ENCODE data around the gene ZC3H13. TPM values are rescaled to one million over a fixed set of nuclear protein-coding genes. Genes with fewer than 3 reads are reported as not detected.

ZC3H13 gene
- total RNA-seq, 2 experiments from 2014 or later = 38.2 to 42.2 TPM

DNA sequence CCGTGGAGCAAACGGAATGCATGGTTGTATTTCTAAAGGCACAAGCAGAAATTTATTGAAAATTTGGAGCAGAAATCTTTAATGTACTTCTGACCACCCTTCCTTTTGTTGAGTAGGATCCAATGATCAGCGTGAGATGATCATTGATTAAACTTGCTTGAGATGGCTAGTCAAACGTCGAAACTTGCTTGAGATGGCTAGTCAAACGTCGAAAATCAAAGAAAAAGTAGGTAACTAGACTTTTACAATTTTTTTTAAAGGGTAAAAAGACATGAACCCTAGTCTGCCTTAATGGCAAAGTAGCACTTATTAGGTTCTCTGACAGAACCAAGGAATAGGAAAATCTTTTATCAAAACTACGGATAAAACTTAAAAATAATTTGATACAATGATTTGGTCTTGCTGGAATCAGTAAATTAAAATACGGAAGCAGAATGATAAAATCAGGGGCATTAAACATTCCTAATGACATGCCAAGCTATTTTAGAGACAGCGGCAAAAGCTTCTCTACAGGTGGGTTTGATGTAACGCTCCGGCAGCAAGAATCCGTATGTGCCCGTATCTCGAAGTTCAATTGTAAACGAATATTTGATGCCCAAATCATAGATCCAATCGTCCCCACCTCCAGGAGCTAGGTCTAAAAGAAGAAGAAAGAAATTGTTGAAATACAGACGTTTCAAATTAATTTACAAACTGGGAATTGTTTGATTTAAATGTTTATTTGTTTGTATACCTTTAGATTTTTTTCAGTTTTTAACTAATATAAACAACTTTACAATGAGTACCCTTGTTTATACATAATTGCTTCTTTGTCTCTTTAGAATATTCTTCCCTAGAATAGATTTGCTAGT is 841 bp upstream of the ZC3H13 start:
- Mint-ChIP-seq H3K27ac (peak overlapping the region; percentile 94), H3K27me3 (ENCODE audit: low read depth) (peaks cover 4% of the 10 kb centered on the region), H3K36me3 (ENCODE audit: low read depth) (peaks cover 3% of the 10 kb centered on the region), H3K4me1 (ENCODE audit: low read depth) (peaks cover 24% of the 10 kb centered on the region), H3K9me3 (no peaks in the 10 kb centered on the region), H3K4me3 (peak overlapping the region; percentile 81)
- intact Hi-C loops (cut with micrococcal nuclease) = loop anchor here (2.0 to 5.0 kb wide), 6 partner anchors 201 to 1983 kb away; partner anchors contain the start of genes COG3, ESD, NUDT15 and SIAH3
- no peak for DNase-seq
- CTCF ChIA-PET = interaction anchor here (0.7 to 1.8 kb wide), 2 partner anchors 34 to 74 kb away, joined by 4 to 7 read pairs; no protein-coding TSS in a partner anchor

DNA sequence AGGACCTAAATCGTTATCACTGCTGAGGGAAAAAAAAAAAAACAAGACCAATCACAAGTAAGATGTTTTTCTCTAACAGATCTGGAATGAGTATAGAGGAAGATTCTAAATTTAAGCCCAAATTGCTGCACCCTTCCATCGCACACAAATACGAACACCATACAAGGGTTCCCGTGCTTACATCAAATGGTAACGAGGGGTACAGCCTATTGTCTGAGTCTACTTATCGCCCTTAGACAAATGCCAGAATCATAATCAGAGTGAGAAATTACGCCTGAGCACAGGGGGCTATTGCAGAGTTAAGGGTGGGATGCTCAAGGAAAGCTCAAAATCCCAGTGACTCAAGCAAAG is 603 bp downstream of the ZC3H13 start:
- Mint-ChIP-seq H3K36me3 (ENCODE audit: low read depth) (peaks cover 3% of the 10 kb centered on the region), H3K27me3 (ENCODE audit: low read depth) (peaks cover 4% of the 10 kb centered on the region), H3K4me3 (peak overlapping the region; percentile 81), H3K27ac (peak overlapping the region; percentile 94), H3K9me3 (no peaks in the 10 kb centered on the region), H3K4me1 (ENCODE audit: low read depth) (peaks cover 29% of the 10 kb centered on the region)
- intact Hi-C loops (cut with micrococcal nuclease) = loop anchor here (1.0 to 5.0 kb wide), 11 partner anchors 74 to 1985 kb away; partner anchors contain the start of genes COG3, ESD, LRRC63 and NUDT15
- CTCF ChIA-PET = interaction anchor here (1.1 to 1.8 kb wide), 2 partner anchors 75 to 108 kb away, joined by 3 to 7 read pairs; no protein-coding TSS in a partner anchor
- no peak for DNase-seq

DNA sequence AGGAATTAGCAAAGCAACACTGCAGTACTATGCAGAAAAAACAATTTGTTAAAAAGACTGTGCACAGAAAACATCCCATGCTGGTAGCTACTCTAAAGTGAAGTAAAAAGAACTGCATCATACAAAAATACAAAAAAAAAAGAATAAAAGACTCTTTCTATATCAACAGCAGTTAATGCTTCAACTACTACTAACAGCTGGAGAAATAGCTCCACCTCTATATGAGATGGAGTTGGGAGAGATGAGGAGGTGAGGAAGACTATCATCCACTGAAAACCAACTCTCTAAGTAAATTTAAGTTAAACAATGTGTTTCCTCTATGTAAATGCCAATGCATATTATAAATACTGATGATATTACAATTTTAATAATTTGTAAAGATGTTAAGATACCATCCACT is 1.8 kb downstream of the ZC3H13 start:
- no peak overlapping the region for H3K4me3 Mint-ChIP-seq

DNA sequence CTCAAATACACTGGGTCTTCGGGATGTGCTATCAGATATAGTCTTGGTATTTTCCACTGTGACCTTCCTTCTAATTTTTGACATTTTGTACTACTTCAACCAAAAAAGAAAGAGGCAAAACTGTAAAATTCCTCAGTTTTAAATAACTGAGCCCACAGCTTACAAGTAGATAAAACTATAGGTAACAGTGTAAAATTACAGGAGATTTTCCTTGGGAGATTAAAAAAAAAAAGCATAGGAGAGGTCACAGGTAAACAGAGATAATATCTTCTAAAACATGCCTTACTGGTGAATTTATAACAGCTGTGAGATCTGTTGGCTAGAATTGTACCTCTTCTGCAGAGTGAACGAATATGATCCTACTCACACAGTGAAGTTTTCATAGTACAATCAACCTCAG is 7.1 kb downstream of the ZC3H13 start:
- intact Hi-C loops (cut with micrococcal nuclease) = no loop called here
- H3K27ac Mint-ChIP-seq = no peak overlapping the region
- no peaks in the 10 kb centered on the region for H3K9me3 Mint-ChIP-seq
- peaks cover 6% of the 10 kb centered on the region for H3K36me3 Mint-ChIP-seq (ENCODE audit: low read depth)
- H3K4me1 Mint-ChIP-seq (ENCODE audit: low read depth) = peaks cover 27% of the 10 kb centered on the region
- H3K27me3 Mint-ChIP-seq (ENCODE audit: low read depth) = no peaks in the 10 kb centered on the region
- CTCF ChIA-PET = no interaction called here
- no peak overlapping the region for H3K4me3 Mint-ChIP-seq
- DNase-seq = no peak

More for the DNA sequence above, 1.8 kb downstream of the ZC3H13 start:
- Mint-ChIP-seq H3K9me3 (no peaks in the 10 kb centered on the region), H3K27ac (no peak overlapping the region), H3K27me3 (ENCODE audit: low read depth) (peaks cover 4% of the 10 kb centered on the region), H3K36me3 (ENCODE audit: low read depth) (peaks cover 3% of the 10 kb centered on the region), H3K4me1 (ENCODE audit: low read depth) (peaks cover 36% of the 10 kb centered on the region)
- DNase-seq = no peak
- intact Hi-C loops (cut with micrococcal nuclease) = loop anchor here (5.0 kb wide), 4 partner anchors 198 to 1473 kb away; partner anchors contain the start of genes COG3, ESD, SIAH3 and TSC22D1
- CTCF ChIA-PET = interaction anchor here (1.0 kb wide), 1 partner anchor 84 kb away, joined by 5 read pairs; no protein-coding TSS in a partner anchor

DNA sequence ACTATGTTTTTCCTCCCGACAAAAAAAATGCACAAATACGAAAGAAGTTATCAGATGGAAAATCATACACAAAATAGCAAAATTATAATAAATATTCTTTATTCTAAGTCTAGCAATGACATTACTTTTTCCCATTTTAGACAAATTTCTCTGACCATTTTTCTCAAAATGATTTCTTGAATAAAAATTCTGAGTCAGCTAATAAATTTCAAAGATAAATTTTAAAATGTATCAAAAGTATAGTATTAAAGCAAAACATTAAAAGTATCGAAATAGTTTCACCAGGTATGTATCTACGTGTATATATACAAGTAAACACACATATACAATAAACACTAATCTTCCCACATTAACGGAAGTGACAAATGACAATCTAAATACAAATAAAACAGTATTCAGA is 8.9 kb downstream of the ZC3H13 start:
- intact Hi-C loops (cut with micrococcal nuclease) = no loop called here
- Mint-ChIP-seq H3K4me3 (no peak overlapping the region), H3K27me3 (ENCODE audit: low read depth) (no peaks in the 10 kb centered on the region), H3K9me3 (no peaks in the 10 kb centered on the region), H3K36me3 (ENCODE audit: low read depth) (peaks cover 9% of the 10 kb centered on the region), H3K27ac (no peak overlapping the region), H3K4me1 (ENCODE audit: low read depth) (peaks cover 19% of the 10 kb centered on the region)
- no peak for DNase-seq
- CTCF ChIA-PET = no interaction called here

DNA sequence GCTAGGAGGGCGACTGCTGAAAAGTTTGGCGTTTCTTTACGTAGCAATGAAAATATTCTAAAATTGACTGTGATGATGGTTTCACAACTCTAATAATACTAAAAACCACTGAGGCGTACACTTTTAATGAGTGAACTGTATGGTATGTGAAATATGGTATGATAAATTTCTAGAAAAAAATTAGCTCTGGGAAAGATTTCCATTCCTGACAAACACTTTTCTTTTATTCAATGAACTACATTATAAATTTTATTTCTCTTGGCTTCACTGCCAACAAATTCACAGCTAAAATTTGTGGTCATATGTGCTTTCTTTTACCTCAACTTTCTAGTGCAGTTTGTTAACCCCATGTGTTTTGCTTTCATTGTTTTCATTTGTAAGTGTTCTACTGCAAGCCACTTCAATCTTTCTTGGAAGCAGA is 11.1 kb downstream of the ZC3H13 start:
- Mint-ChIP-seq H3K27ac (no peak overlapping the region), H3K27me3 (ENCODE audit: low read depth) (no peaks in the 10 kb centered on the region), H3K4me3 (no peak overlapping the region), H3K36me3 (ENCODE audit: low read depth) (peaks cover 20% of the 10 kb centered on the region), H3K9me3 (no peaks in the 10 kb centered on the region), H3K4me1 (ENCODE audit: low read depth) (peaks cover 9% of the 10 kb centered on the region)
- CTCF ChIA-PET = interaction anchor here (0.7 kb wide), 1 partner anchor 247 kb away, joined by 3 read pairs; no protein-coding TSS in a partner anchor
- intact Hi-C loops (cut with micrococcal nuclease) = no loop called here
- DNase-seq = no peak

DNA sequence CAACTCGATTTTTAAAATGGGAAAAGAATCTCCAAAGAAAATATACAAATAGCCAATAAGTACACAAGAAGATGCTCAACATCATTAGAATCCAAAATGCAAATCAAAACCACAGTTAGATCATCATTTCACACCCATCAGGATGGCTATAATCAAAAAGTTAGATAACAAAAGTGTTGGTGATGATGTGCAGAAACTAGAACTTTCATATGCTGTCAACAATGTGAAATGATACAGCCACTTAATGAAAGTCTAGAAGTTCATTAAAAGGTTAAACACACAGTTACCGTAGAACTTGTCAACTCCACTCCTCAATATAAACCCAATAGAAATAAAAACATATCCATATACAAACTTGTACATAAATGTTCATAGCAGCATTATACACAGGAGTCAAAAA is 11.8 kb downstream of the ZC3H13 start:
- no peak for DNase-seq
- no peak overlapping the region for H3K4me3 Mint-ChIP-seq
- H3K27me3 Mint-ChIP-seq (ENCODE audit: low read depth) = no peaks in the 10 kb centered on the region
- peaks cover 26% of the 10 kb centered on the region for H3K36me3 Mint-ChIP-seq (ENCODE audit: low read depth)
- no peaks in the 10 kb centered on the region for H3K9me3 Mint-ChIP-seq
- CTCF ChIA-PET = interaction anchor here (0.7 kb wide), 1 partner anchor 248 kb away, joined by 3 read pairs; no protein-coding TSS in a partner anchor
- H3K4me1 Mint-ChIP-seq (ENCODE audit: low read depth) = peaks cover 7% of the 10 kb centered on the region
- H3K27ac Mint-ChIP-seq = no peak overlapping the region
- intact Hi-C loops (cut with micrococcal nuclease) = no loop called here

DNA sequence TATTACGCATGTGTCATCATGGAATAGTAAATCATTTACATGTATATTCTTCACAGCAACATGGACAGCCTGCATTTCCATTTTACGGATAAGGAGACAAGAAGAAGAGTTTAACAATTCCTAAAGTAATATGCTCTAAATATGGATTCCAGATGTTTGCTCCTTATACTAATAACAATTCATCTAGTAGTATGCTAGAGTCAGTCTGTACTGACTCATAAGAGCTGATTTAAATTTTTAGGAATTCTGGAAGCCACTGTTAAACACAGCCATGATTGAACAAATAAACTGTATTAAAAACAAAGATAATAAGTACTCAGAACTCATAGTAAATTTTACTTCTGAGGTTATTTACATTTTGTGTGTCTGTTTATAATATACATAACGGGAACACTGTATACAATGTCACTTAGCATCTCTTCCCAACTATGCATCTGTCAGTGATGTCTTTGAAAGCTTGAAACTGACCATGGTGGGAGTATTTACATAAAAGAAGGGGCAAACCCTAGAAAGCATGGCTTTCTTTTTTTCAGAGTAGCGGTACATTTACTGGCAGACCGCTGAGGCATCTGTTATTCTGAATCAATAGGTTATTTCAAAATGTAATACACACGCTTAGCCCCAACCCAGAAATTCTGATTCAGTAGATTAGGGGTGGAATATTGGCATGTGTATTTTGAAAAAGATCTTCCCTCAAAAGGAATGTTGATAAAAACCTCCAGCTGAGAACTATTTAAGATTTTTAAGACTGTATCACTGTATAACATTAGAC is 12.9 kb downstream of the ZC3H13 start:
- Mint-ChIP-seq H3K4me3 (no peak overlapping the region), H3K27me3 (ENCODE audit: low read depth) (no peaks in the 10 kb centered on the region), H3K9me3 (no peaks in the 10 kb centered on the region), H3K36me3 (ENCODE audit: low read depth) (peaks cover 29% of the 10 kb centered on the region), H3K4me1 (ENCODE audit: low read depth) (peaks cover 2% of the 10 kb centered on the region), H3K27ac (no peak overlapping the region)
- intact Hi-C loops (cut with micrococcal nuclease) = no loop called here
- DNase-seq = no peak
- CTCF ChIA-PET = no interaction called here

DNA sequence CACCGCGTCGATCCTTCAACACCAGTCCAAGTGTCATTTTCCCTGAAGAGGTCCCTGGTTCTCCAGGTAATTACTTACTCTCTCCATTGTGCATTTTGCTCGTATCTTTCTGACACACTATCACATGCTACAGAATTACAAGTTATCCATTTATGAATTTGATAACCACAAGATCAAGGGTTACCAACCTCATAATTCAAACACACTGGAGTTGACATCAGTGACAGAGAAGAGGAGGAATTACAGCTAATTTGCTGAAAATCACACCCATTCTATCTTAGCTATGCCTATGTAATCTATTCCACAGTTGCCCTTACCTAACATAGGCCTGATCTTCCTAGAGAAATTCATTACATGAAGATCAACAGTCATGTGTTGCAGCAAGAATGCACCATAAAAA is 14.2 kb downstream of the ZC3H13 start:
- no peak overlapping the region for H3K27ac Mint-ChIP-seq
- H3K36me3 Mint-ChIP-seq (ENCODE audit: low read depth) = peaks cover 32% of the 10 kb centered on the region
- intact Hi-C loops (cut with micrococcal nuclease) = no loop called here
- no peak overlapping the region for H3K4me3 Mint-ChIP-seq
- H3K4me1 Mint-ChIP-seq (ENCODE audit: low read depth) = peaks cover 2% of the 10 kb centered on the region
- CTCF ChIA-PET = no interaction called here
- H3K27me3 Mint-ChIP-seq (ENCODE audit: low read depth) = no peaks in the 10 kb centered on the region
- H3K9me3 Mint-ChIP-seq = no peaks in the 10 kb centered on the region
- DNase-seq = no peak

DNA sequence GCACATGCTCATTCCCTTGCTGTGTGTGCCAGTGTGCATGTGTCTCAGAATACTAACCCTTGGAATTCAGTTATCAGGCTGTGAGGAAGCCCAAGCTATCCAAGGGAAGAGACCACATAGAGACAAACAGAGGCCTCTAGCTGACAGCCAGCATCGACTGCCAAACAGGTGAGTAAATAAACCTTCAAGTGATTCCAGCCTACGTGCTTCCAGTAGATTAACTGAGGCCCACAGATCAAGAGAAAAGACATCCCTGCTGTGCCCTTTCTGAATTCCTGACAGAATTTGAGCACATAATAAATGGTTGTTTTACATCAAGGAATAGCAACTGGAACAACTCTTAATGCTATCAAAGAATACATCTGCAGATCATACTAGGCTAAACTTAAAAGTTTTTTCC is 17.5 kb downstream of the ZC3H13 start:
- Mint-ChIP-seq H3K36me3 (ENCODE audit: low read depth) (peaks cover 45% of the 10 kb centered on the region), H3K9me3 (peaks cover 7% of the 10 kb centered on the region), H3K4me3 (no peak overlapping the region), H3K27ac (no peak overlapping the region), H3K27me3 (ENCODE audit: low read depth) (no peaks in the 10 kb centered on the region), H3K4me1 (ENCODE audit: low read depth) (peaks cover 8% of the 10 kb centered on the region)
- no peak for DNase-seq
- intact Hi-C loops (cut with micrococcal nuclease) = no loop called here
- CTCF ChIA-PET = no interaction called here

DNA sequence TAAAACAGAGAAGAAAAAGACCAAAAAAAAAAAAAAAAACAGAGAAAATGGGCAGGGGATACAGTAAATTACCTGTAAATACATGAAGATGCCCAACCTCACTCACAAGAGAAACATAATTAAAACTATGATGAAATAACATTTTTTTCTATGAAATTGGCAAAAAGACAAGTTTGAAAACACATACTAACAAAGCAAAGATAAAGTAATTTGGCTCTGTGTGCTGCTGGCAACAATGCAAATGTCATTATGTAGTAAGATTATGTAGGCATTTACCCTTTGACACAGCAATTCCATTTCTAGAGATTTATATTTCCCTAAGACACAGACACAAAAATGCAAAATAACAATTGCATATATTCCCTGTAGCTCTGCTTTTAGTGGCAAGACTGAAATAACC is 20.2 kb downstream of the ZC3H13 start:
- H3K27me3 Mint-ChIP-seq (ENCODE audit: low read depth) = no peaks in the 10 kb centered on the region
- H3K4me1 Mint-ChIP-seq (ENCODE audit: low read depth) = peaks cover 15% of the 10 kb centered on the region
- no peak overlapping the region for H3K27ac Mint-ChIP-seq
- peaks cover 47% of the 10 kb centered on the region for H3K36me3 Mint-ChIP-seq (ENCODE audit: low read depth)
- no peak for DNase-seq
- H3K4me3 Mint-ChIP-seq = no peak overlapping the region
- CTCF ChIA-PET = no interaction called here
- intact Hi-C loops (cut with micrococcal nuclease) = no loop called here
- peaks cover 9% of the 10 kb centered on the region for H3K9me3 Mint-ChIP-seq

DNA sequence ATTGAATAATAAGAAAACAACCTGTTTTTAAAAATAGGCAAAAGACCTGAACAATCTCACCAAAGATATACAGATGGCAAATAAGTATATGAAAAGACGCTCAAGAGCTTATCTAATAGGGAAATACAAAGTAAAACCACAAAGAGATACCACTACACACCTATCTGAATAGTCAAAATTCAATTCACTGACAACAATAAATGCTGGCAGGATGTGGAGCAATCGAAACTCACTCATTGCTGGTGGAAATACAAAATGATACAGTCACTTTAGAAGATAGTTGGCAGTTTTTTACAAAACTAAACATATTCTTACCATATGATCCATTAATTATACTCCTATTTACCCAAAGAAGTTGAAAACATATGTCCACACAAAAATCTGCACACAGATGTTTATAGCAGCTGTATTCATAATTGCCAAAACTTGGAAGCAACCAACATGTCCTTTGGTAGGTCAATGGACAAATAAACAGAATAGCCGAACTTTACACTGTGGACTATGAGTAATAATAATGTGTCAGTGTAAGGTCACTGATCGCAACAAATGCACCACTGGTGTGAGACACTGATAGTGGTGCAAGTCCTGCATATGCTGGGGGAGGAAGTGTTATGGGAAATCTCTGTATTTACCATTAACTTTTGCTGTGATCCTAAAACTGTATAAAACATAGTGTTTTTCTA is 20.8 kb downstream of the ZC3H13 start:
- Mint-ChIP-seq H3K36me3 (ENCODE audit: low read depth) (peaks cover 44% of the 10 kb centered on the region), H3K27me3 (ENCODE audit: low read depth) (no peaks in the 10 kb centered on the region), H3K4me1 (ENCODE audit: low read depth) (peaks cover 16% of the 10 kb centered on the region), H3K9me3 (peaks cover 9% of the 10 kb centered on the region), H3K27ac (no peak overlapping the region), H3K4me3 (no peak overlapping the region)
- intact Hi-C loops (cut with micrococcal nuclease) = no loop called here
- CTCF ChIA-PET = no interaction called here
- DNase-seq = no peak
